A549 (cell line): Measurements from ENCODE around the gene CRACDL. TPM values are rescaled to one million over a fixed set of nuclear protein-coding genes. Genes with fewer than 3 reads are reported as not detected.

Source experiments
- ATAC-seq, 2 experiments: fragments of 200-7000 bp in 1 of 2; fragments of >200 bp in 1 of 2; cut with Nextera tagmentation in 1 of 2; cut with Tn5 transposase in 1 of 2; 3 replicates each; pipeline versions ENCODE4 v1.8.0 to v1.9.1; 2018 to 2020; ENCODE audit warnings: mild to moderate bottlenecking in 1 of 2, moderate library complexity in 1 of 2
- CTCF ChIA-PET: fragments of 300-600 bp; sonication (Branson Sonifier 250); formaldehyde crosslinking; extraction: SDS; loops from one replicate; lab custom pipeline; 2021; ENCODE audit warnings: antibody characterized with exemption, inconsistent platforms; lab: Yijun Ruan, JAX
- POLR2A ChIA-PET: fragments of 350-600 bp; formaldehyde crosslinking; extraction: SDS; loops from one replicate; lab custom pipeline; 2021; ENCODE audit warnings: antibody characterized with exemption, inconsistent platforms; lab: Yijun Ruan, JAX
- DNase-seq, 2 experiments: peaks; one replicate each; pipeline versions ENCODE4 v3.0.0 to v3.0.0-alpha.2; 2011 to 2016; ENCODE audit warnings: low read depth in 1 of 2, low spot score in 1 of 2
- FAIRE-seq: peaks from 2 replicates; lab custom pipeline; 2011; peaks lifted over from hg19 to GRCh38; lab: Jason Lieb, UNC
- H3K27ac ChIP-seq, 2 experiments: fragments of >200 bp; sonication (Bioruptor Twin); formaldehyde crosslinking; 3 replicates each; pipeline ENCODE4 v1.5.1; 2016 to 2017
- H3K4me1 ChIP-seq: fragments of >200 bp; sonication (Bioruptor Twin); formaldehyde crosslinking; 3 replicates; pipeline ENCODE4 v1.6.1; 2016
- H3K4me2 ChIP-seq: fragments of >200 bp; sonication (Bioruptor Twin); formaldehyde crosslinking; 3 replicates; pipeline ENCODE4 v1.6.1; 2016
- H3K4me3 ChIP-seq: fragments of >200 bp; sonication (Bioruptor Twin); formaldehyde crosslinking; 3 replicates; pipeline ENCODE4 v1.5.1; 2016
- H3K9me3 ChIP-seq: fragments of >200 bp; sonication (Bioruptor Twin); formaldehyde crosslinking; 3 replicates; pipeline ENCODE4 v1.6.1; 2016
- BCL3 ChIP-seq: fragments of >200 bp; sonication (Bioruptor Twin); formaldehyde crosslinking; IDR thresholded peaks from 3 replicates; pipeline ENCODE4 v1.6.1; 2016
- CBX2 ChIP-seq: fragments of 200-600 bp; sonication (generic); IDR thresholded peaks from 2 replicates; pipeline ENCODE4 v1.6.1; 2016; ENCODE audit warnings: low read depth, mild to moderate bottlenecking, borderline replicate concordance
- CEBPB ChIP-seq, 2 experiments: fragments of >200 bp in 1 of 2; sonication (Bioruptor Twin) in 1 of 2; formaldehyde crosslinking in 1 of 2; IDR thresholded peaks; 2 replicates each; pipeline ENCODE4 v1.6.1; 2012 to 2016
- EHF ChIP-seq: fragments of 250-450 bp; sonication (Bioruptor Pico); IDR thresholded peaks from 2 replicates; pipeline ENCODE4 v1.5.0; 2020; ENCODE audit warnings: mild to moderate bottlenecking
- EHMT2 ChIP-seq: fragments of 200-600 bp; sonication (generic); IDR thresholded peaks from 2 replicates; pipeline ENCODE4 v1.6.1; 2016; ENCODE audit warnings: antibody characterized with exemption, low read depth, mild to moderate bottlenecking, moderate library complexity
- EP300 ChIP-seq, 2 experiments: fragments of >200 bp; sonication (Bioruptor Twin); formaldehyde crosslinking; IDR thresholded peaks; 2 replicates in 1 of 2; 3 replicates in 1 of 2; pipeline ENCODE4 v1.6.1; 2016 to 2017
- ESRRA ChIP-seq: fragments of 150-350 bp; IDR thresholded peaks from 2 replicates; pipeline ENCODE4 v1.6.1; 2014; ENCODE audit warnings: mild to moderate bottlenecking, low read length, borderline replicate concordance
- FOSB ChIP-seq: fragments of 250-450 bp; sonication (Bioruptor Pico); IDR thresholded peaks from 2 replicates; pipeline ENCODE4 v1.5.0; 2020; ENCODE audit warnings: mild to moderate bottlenecking, moderate library complexity
- FOSL2 ChIP-seq, 2 experiments: fragments of 450-650 bp in 1 of 2; fragments of >200 bp in 1 of 2; sonication (Bioruptor Twin) in 1 of 2; formaldehyde crosslinking; IDR thresholded peaks; 2 replicates each; pipeline versions ENCODE4 v1.5.0 to v1.6.1; 2016 to 2020; ENCODE audit warnings: mild to moderate bottlenecking in 1 of 2, moderate library complexity in 1 of 2
- FOXS1 ChIP-seq: fragments of 250-450 bp; sonication (Bioruptor Pico); IDR thresholded peaks from 2 replicates; pipeline ENCODE4 v1.5.0; 2020; ENCODE audit warnings: mild to moderate bottlenecking, moderate library complexity
- GATA3 ChIP-seq: IDR thresholded peaks from 2 replicates; pipeline ENCODE4 v1.6.1; 2012; ENCODE audit warnings: borderline replicate concordance
- JUN ChIP-seq, 2 experiments: fragments of >200 bp; sonication (Bioruptor Twin); formaldehyde crosslinking; IDR thresholded peaks; 2 replicates in 1 of 2; 3 replicates in 1 of 2; pipeline ENCODE4 v1.6.1; 2016 to 2017
- KDM5A ChIP-seq: fragments of 200-600 bp; sonication (generic); IDR thresholded peaks from 2 replicates; pipeline ENCODE4 v1.6.1; 2016; ENCODE audit warnings: antibody characterized with exemption, mild to moderate bottlenecking
- MAZ ChIP-seq: fragments of 150-350 bp; IDR thresholded peaks from 2 replicates; pipeline ENCODE4 v1.6.1; 2014; ENCODE audit warnings: antibody characterized with exemption, low read depth, low read length, borderline replicate concordance
- MYC ChIP-seq: IDR thresholded peaks from 2 replicates; pipeline ENCODE4 v1.6.1; 2012; ENCODE audit warnings: mild to moderate bottlenecking, inconsistent platforms, low read length, improper control_type of control experiment, borderline replicate concordance
- NR3C1 ChIP-seq: fragments of >200 bp; sonication (Bioruptor Twin); formaldehyde crosslinking; IDR thresholded peaks from 3 replicates; pipeline ENCODE4 v1.6.1; 2017
- PHF8 ChIP-seq: fragments of 200-600 bp; sonication (generic); IDR thresholded peaks from 2 replicates; pipeline ENCODE4 v1.6.1; 2016; ENCODE audit warnings: low read depth, mild to moderate bottlenecking, antibody characterized with exemption, moderate library complexity, borderline replicate concordance
- POLR2AphosphoS2 ChIP-seq: conservative IDR thresholded peaks from 2 replicates; pipeline ENCODE4 v1.6.1; 2012; ENCODE audit warnings: low read length, improper control_type of control experiment, inconsistent platforms
- RNF2 ChIP-seq: fragments of 200-600 bp; sonication (generic); IDR thresholded peaks from 2 replicates; pipeline ENCODE4 v1.6.1; 2016; ENCODE audit warnings: low read depth, mild to moderate bottlenecking, antibody characterized with exemption, moderate library complexity, borderline replicate concordance
- SREBF2 ChIP-seq: fragments of 450-650 bp; IDR thresholded peaks from 2 replicates; pipeline ENCODE4 v1.6.1; 2014; ENCODE audit warnings: mild to moderate bottlenecking, moderate library complexity
- TP53 ChIP-seq: fragments of 250-450 bp; sonication (Bioruptor Pico); IDR thresholded peaks from 2 replicates; pipeline ENCODE4 v1.5.0; 2021; ENCODE audit warnings: mild to moderate bottlenecking, moderate library complexity
- ZSCAN20 ChIP-seq: fragments of 250-450 bp; sonication (Bioruptor Pico); IDR thresholded peaks from 2 replicates; pipeline ENCODE4 v1.8.0; 2022; ENCODE audit warnings: mild to moderate bottlenecking, moderate library complexity
- WGBS: methylation state at CpG from one replicate; pipeline ENCODE4 v1.1.6; 2017; ENCODE audit errors: missing lambda C conversion rate; 5-methylcytosine and 5-hydroxymethylcytosine counted together
- polyA plus RNA-seq, 4 experiments: library from polyadenylated mRNA; depleted of rRNA in 3 of 4; stranded (reverse); fragments of >200 nt; fragmentation: RNase III in 1 of 4; extraction: RNeasy Plus Mini Kit Qiagen cat#74134 plus additional on column Dnase treatment in 1 of 4; gene quantifications; 2 replicates in 3 of 4; 3 replicates in 1 of 4; pipeline ENCODE4 v1.2.3, GENCODE V29; 2011 to 2017
- TF ChIP-seq, protein P1 (sequence below): fragments of 250-450 bp; sonication (Bioruptor Pico); IDR thresholded peaks from 2 replicates; pipeline ENCODE4 v1.5.0; 2020; ENCODE audit warnings: low read depth, mild to moderate bottlenecking, moderate library complexity
- TF ChIP-seq, protein P2 (sequence below): fragments of >200 bp; sonication (Bioruptor Twin); formaldehyde crosslinking; IDR thresholded peaks from 2 replicates; pipeline ENCODE4 v1.6.1; 2016

CRACDL gene
- polyA plus RNA-seq, 2 of the 4 experiments (the other 2 are of a cell fraction) = 0.21 to 0.36 TPM

DNA sequence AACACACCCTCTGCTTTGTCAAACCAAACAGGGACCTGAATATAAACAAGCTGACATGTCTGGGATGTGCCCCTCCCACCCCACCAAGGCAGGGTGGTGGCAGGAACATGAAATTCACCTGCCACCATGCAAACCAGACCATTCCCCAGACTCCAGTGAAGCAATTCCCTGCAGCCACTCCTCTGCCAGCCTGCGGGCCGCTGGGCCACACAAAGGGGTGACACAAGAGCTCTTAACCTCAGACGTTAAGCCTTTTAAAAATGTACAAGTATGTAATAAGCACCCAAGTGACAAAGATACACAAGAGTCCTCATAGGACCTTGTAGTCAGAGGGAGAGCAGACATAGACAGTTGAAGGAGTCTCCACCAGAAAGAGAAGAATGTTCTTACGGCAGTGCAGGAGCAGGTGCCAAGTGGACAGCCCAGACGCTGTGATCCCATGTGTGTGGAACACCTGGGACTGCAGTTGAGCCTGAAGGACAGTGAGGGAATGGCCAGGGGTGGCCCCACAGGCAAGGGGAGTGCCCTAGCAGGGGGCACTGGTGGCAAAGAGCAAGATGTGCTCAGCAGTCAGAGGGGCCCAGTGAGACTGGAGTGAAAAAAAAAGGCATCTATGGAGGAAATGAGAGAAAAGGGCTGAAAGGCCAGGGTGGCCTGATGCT is 36.9 kb downstream of the CRACDL start:
- H3K4me3 ChIP-seq = no peak overlapping the region
- H3K9me3 ChIP-seq = no peaks in the 10 kb centered on the region
- WGBS = 87% methylated on average over 5 of the region's 5 CpGs
- no peak overlapping the region for H3K27ac ChIP-seq
- POLR2A ChIA-PET = no interaction called here
- no peak overlapping the region for H3K4me2 ChIP-seq
- H3K4me1 ChIP-seq = no peaks in the 10 kb centered on the region
- TF ChIP-seq CBX2 (no peak), CEBPB (IDR thresholded peaks at IDR 0.05) (no peak), MYC (no peak), PHF8 (no peak), RNF2 (no peak), BCL3 (no peak), EHMT2 (no peak), MAZ (no peak), SREBF2 (no peak), FOXS1 (CRISPR knock-in tag) (no peak), EP300 (IDR thresholded peaks at IDR 0.05) (no peak), TP53 (CRISPR knock-in tag) (no peak), FOSB (CRISPR knock-in tag) (no peak)
- TF ChIP-seq, protein P1, sequence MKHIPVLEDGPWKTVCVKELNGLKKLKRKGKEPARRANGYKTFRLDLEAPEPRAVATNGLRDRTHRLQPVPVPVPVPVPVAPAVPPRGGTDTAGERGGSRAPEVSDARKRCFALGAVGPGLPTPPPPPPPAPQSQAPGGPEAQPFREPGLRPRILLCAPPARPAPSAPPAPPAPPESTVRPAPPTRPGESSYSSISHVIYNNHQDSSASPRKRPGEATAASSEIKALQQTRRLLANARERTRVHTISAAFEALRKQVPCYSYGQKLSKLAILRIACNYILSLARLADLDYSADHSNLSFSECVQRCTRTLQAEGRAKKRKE = no peak
- CTCF ChIA-PET = no interaction called here
- DNase-seq (no peak), FAIRE-seq (no peak), ATAC-seq (no peak)

DNA sequence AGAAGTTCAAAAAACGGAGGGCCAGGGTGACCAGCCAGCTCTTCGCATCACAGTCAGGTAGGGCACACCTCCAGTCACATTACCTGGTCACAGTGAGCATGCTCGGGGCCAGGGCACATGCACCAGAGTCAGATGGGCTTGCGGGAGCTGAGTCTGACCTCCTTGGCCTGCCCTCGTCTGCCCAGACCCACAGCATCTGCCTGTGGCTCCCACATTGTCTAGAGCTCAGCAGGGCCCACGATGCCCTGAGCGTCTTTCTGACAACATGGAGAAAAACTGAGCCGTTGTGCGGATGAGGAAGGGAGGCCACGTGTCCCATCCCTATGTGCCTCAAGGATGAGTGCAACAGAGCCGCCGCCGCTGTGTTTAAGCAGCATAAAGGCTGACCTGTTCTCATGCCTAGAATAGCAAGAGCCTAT is 37.6 kb downstream of the CRACDL start:
- H3K27ac ChIP-seq = no peak overlapping the region
- no peak for TF ChIP-seq ESRRA
- TF ChIP-seq NR3C1 = no peak
- no peak for TF ChIP-seq PHF8
- no peak for TF ChIP-seq EHF (CRISPR knock-in tag)
- no peak for TF ChIP-seq CBX2
- TF ChIP-seq JUN (IDR thresholded peaks at IDR 0.05) = no peak
- TF ChIP-seq GATA3 = no peak
- TF ChIP-seq ZSCAN20 = no peak
- TF ChIP-seq SREBF2 = no peak
- no peak for TF ChIP-seq FOSL2 (IDR thresholded peaks at IDR 0.05)
- no peak for TF ChIP-seq FOSL2 (CRISPR knock-in tag; IDR thresholded peaks at IDR 0.05)
- TF ChIP-seq KDM5A = no peak
- TF ChIP-seq POLR2AphosphoS2 = no peak
- TF ChIP-seq, protein P2, sequence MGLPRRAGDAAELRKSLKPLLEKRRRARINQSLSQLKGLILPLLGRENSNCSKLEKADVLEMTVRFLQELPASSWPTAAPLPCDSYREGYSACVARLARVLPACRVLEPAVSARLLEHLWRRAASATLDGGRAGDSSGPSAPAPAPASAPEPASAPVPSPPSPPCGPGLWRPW = no peak
- ATAC-seq (no peak), DNase-seq (no peak), FAIRE-seq (no peak)
- no peaks in the 10 kb centered on the region for H3K4me1 ChIP-seq
- H3K4me3 ChIP-seq = no peak overlapping the region
- POLR2A ChIA-PET = no interaction called here
- CTCF ChIA-PET = no interaction called here
- 74% methylated on average over 13 of the region's 13 CpGs for WGBS
- H3K9me3 ChIP-seq = no peaks in the 10 kb centered on the region
- H3K4me2 ChIP-seq = no peak overlapping the region
